ENCODE measurements around the gene CSAD.

GRCh38 chr12:53210843-53211242 lies 30.1 kb upstream of the CSAD start:
- TF ChIP-seq, protein P1, sequence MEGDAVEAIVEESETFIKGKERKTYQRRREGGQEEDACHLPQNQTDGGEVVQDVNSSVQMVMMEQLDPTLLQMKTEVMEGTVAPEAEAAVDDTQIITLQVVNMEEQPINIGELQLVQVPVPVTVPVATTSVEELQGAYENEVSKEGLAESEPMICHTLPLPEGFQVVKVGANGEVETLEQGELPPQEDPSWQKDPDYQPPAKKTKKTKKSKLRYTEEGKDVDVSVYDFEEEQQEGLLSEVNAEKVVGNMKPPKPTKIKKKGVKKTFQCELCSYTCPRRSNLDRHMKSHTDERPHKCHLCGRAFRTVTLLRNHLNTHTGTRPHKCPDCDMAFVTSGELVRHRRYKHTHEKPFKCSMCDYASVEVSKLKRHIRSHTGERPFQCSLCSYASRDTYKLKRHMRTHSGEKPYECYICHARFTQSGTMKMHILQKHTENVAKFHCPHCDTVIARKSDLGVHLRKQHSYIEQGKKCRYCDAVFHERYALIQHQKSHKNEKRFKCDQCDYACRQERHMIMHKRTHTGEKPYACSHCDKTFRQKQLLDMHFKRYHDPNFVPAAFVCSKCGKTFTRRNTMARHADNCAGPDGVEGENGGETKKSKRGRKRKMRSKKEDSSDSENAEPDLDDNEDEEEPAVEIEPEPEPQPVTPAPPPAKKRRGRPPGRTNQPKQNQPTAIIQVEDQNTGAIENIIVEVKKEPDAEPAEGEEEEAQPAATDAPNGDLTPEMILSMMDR (IDR thresholded peaks at IDR 0.05) = no peak
- no peak for TF ChIP-seq POLR2A (IDR thresholded peaks at IDR 0.05)
- TF ChIP-seq POLR2AphosphoS5 (IDR thresholded peaks at IDR 0.05) = no peak
- no peak for TF ChIP-seq EP300 (IDR thresholded peaks at IDR 0.05)
